Activated T-helper 2 cell treated with anti-CD3 and anti-CD28 coated beads, Interferon-gamma antibody, Interleukin-2, Interleukin-4, amounts not matched to agents 10 μg/mL and 5 μg/mL and 100 μg/mL, durations not matched to agents 14 hours and 24 hours and 36 hours (primary cell): Measurements from ENCODE around the gene SERPINB2. TPM values are rescaled to one million over a fixed set of nuclear protein-coding genes. Genes with fewer than 3 reads are reported as not detected.

ENCODE experiments used
- DNase-seq: peaks from one replicate; pipeline ENCODE4 v3.0.0; 2021; ENCODE audit warnings: low spot score
- H3K27ac Mint-ChIP-seq: one replicate; pipeline ENCODE4 v1.8.0; 2021; ENCODE audit warnings: mixed read lengths
- H3K27me3 Mint-ChIP-seq: one replicate; pipeline ENCODE4 v1.8.0; 2021; ENCODE audit warnings: low read depth, mixed read lengths
- H3K36me3 Mint-ChIP-seq: one replicate; pipeline ENCODE4 v1.8.0; 2021; ENCODE audit warnings: low read depth, mixed read lengths
- H3K4me1 Mint-ChIP-seq: one replicate; pipeline ENCODE4 v1.8.0; 2021; ENCODE audit warnings: low read depth, mixed read lengths
- H3K4me3 Mint-ChIP-seq: one replicate; pipeline ENCODE4 v1.8.0; 2021; ENCODE audit warnings: low read depth, mild to moderate bottlenecking, moderate library complexity, mixed read lengths
- H3K9me3 Mint-ChIP-seq: one replicate; pipeline ENCODE4 v1.8.0; 2021; ENCODE audit warnings: mixed read lengths
- intact Hi-C: fragments of 100-400 bp; cut with micrococcal nuclease; formaldehyde crosslinking; loops from one replicate; pipeline ENCODE4 v1.15.1; 2023
- total RNA-seq: library from RNA; stranded (reverse); gene quantifications from 2 replicates; pipeline ENCODE4 v1.2.3, GENCODE V29; 2022

The SERPINB2 gene
- total RNA-seq, 1 donor from 2014 or later, result not detected

GRCh38 chr18:63951302-63951705 lies 63.8 kb downstream of the SERPINB2 start:
- Mint-ChIP-seq H3K4me3 (peak overlapping the region; percentile 23), H3K27me3 (no peaks in the 10 kb centered on the region), H3K27ac (peak overlapping the region; percentile 23), H3K9me3 (peaks cover 6% of the 10 kb centered on the region), H3K36me3 (peaks cover 10% of the 10 kb centered on the region), H3K4me1 (peaks cover 38% of the 10 kb centered on the region)
- DNase-seq, result no peak
- intact Hi-C loops, result loop anchor here (1.0 to 10.0 kb wide), 5 partner anchors 19 to 1427 kb away; partner anchors contain the start of genes SERPINB8 and ZCCHC2

Other genes with a start within 250 kb of the SERPINB2 start
- gene SERPINB4, start 243.4 kb upstream of the SERPINB2 start, total RNA-seq, result not detected in 2 replicates
- gene SERPINB3, start 225.8 kb upstream of the SERPINB2 start, total RNA-seq, result not detected in 2 replicates
- gene SERPINB11, start 184.7 kb upstream of the SERPINB2 start, total RNA-seq, result not detected in 2 replicates
- not detected in 2 replicates for gene SERPINB7, start 112.3 kb upstream of the SERPINB2 start, total RNA-seq
- not detected in 2 replicates for gene SERPINB10, start 20.3 kb downstream of the SERPINB2 start, total RNA-seq
- gene HMSD, start 61.6 kb downstream of the SERPINB2 start, total RNA-seq, result 9.1 and 14.9 TPM in 2 replicates
- gene SERPINB8, start 82.4 kb downstream of the SERPINB2 start, total RNA-seq, result 19.0 and 21.0 TPM in 2 replicates